GM12801 (cell line): ENCODE results near the gene ANKRA2.

Source experiments
- CTCF ChIP-seq: IDR thresholded peaks from one replicate; pipeline ENCODE4 v1.5.1; 2011; ENCODE audit warnings: control low read depth; ENCODE audit not compliant: insufficient read length; ENCODE audit errors: extremely low read depth

Gene ANKRA2

GRCh38 chr5:73532195-73532594 lies 33.2 kb downstream of the ANKRA2 start:
- TF ChIP-seq CTCF = no peak

- no peak for TF ChIP-seq CTCF
Measured at GRCh38 chr5:73531356-73531755, 34.1 kb downstream of the ANKRA2 start.

- no peak for TF ChIP-seq CTCF
Measured at GRCh38 chr5:73529081-73529480, 36.4 kb downstream of the ANKRA2 start.

- TF ChIP-seq CTCF = no peak
Measured at GRCh38 chr5:73528248-73528647, 37.2 kb downstream of the ANKRA2 start.

- TF ChIP-seq CTCF = no peak
Measured at GRCh38 chr5:73525606-73526203, 39.7 kb downstream of the ANKRA2 start.

GRCh38 chr5:73523861-73524260 lies 41.6 kb downstream of the ANKRA2 start:
- no peak for TF ChIP-seq CTCF

- TF ChIP-seq CTCF = no peak
Measured at GRCh38 chr5:73522989-73523388, 42.5 kb downstream of the ANKRA2 start.
